ENCODE data around the gene ALCAM. TPM values are rescaled to one million over a fixed set of nuclear protein-coding genes. Genes with fewer than 3 reads are reported as not detected.
A peak's percentile ranks its signal among the peaks of the same experiment; 100 is the strongest.

Gene ALCAM
- total RNA-seq, 1 donor from 2014 or later, result 28.6 TPM

DNA sequence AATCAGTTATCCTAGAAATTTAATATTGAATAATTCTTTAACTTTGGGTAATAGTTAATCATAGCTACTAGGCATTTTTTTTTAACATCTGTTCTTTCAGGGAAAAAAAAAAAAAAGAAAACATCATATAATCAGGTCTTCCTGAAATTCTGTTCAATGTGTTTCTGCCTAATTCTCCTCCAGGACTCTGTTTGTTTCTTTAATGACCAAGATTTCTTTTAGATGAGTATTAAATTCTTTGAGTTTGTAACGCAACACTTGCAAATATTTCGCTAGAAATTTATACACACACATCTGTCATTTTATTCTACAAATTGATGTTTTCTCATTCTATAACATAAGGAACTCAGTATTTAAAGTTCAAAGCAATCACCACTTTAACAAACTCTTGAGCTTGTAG lies 56.7 kb downstream of the ALCAM start:
- TF ChIP-seq, protein P1, sequence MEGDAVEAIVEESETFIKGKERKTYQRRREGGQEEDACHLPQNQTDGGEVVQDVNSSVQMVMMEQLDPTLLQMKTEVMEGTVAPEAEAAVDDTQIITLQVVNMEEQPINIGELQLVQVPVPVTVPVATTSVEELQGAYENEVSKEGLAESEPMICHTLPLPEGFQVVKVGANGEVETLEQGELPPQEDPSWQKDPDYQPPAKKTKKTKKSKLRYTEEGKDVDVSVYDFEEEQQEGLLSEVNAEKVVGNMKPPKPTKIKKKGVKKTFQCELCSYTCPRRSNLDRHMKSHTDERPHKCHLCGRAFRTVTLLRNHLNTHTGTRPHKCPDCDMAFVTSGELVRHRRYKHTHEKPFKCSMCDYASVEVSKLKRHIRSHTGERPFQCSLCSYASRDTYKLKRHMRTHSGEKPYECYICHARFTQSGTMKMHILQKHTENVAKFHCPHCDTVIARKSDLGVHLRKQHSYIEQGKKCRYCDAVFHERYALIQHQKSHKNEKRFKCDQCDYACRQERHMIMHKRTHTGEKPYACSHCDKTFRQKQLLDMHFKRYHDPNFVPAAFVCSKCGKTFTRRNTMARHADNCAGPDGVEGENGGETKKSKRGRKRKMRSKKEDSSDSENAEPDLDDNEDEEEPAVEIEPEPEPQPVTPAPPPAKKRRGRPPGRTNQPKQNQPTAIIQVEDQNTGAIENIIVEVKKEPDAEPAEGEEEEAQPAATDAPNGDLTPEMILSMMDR (IDR thresholded peaks at IDR 0.05; ENCODE audit: unreplicated experiment), result no peak
- Mint-ChIP-seq H3K4me3 (ENCODE audit: low read depth) (no peak overlapping the region), H3K4me1 (ENCODE audit: low read depth) (peaks cover 15% of the 10 kb centered on the region), H3K27me3 (no peaks in the 10 kb centered on the region), H3K27ac (no peak overlapping the region), H3K36me3 (ENCODE audit: insufficient read depth) (no peaks in the 10 kb centered on the region), H3K9me3 (ENCODE audit: low read depth) (no peaks in the 10 kb centered on the region)
- DNase-seq (ENCODE audit: low spot score, unreplicated experiment), result no peak

DNA sequence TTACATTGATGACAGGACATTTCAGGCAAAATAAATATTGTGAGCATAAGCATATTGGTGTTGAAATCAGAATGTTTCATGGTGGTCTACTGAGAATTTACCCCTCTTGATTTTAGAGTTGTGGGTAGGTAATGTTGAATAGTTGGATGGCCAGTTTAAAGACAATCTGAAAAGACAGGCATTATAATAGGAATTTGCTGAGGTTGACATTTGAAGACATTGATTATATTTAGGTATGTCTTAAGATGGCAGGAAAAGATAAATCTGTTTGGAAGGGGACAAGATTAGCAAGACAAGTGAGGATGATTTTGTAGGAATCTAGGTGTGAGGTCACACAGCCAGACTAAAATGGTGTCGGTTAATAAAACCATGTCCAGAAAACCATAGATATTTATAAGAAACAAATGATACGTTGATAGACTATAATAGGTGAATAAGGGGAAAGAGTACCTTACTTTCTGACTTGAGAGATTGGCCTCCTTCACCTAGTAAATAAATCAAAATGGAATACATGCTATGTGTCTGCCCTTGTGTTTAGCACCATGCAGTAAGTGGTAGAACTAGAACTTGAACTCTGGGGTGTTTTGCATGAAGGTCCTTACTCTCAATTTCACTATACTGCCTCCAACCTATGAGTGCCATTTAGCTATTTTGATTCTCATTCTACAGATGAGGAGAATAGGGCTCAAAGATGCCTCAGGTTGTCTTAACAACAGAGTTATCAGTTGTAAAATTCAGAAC lies 57.9 kb downstream of the ALCAM start:
- Mint-ChIP-seq H3K4me3 (ENCODE audit: low read depth) (no peak overlapping the region), H3K9me3 (ENCODE audit: low read depth) (no peaks in the 10 kb centered on the region), H3K27me3 (no peaks in the 10 kb centered on the region), H3K4me1 (ENCODE audit: low read depth) (peaks cover 23% of the 10 kb centered on the region), H3K27ac (no peak overlapping the region), H3K36me3 (ENCODE audit: insufficient read depth) (no peaks in the 10 kb centered on the region)
- no peak for DNase-seq (ENCODE audit: low spot score, unreplicated experiment)
- TF ChIP-seq, protein P1 (IDR thresholded peaks at IDR 0.05; ENCODE audit: unreplicated experiment), result no peak

GRCh38 chr3:105425153-105425502 lies 58.4 kb downstream of the ALCAM start:
- DNase-seq (ENCODE audit: low spot score, unreplicated experiment), result no peak
- Mint-ChIP-seq H3K9me3 (ENCODE audit: low read depth) (no peaks in the 10 kb centered on the region), H3K27ac (no peak overlapping the region), H3K27me3 (no peaks in the 10 kb centered on the region), H3K36me3 (ENCODE audit: insufficient read depth) (no peaks in the 10 kb centered on the region), H3K4me3 (ENCODE audit: low read depth) (no peak overlapping the region), H3K4me1 (ENCODE audit: low read depth) (peaks cover 23% of the 10 kb centered on the region)
- TF ChIP-seq, protein P1 (IDR thresholded peaks at IDR 0.05; ENCODE audit: unreplicated experiment), result no peak

DNA sequence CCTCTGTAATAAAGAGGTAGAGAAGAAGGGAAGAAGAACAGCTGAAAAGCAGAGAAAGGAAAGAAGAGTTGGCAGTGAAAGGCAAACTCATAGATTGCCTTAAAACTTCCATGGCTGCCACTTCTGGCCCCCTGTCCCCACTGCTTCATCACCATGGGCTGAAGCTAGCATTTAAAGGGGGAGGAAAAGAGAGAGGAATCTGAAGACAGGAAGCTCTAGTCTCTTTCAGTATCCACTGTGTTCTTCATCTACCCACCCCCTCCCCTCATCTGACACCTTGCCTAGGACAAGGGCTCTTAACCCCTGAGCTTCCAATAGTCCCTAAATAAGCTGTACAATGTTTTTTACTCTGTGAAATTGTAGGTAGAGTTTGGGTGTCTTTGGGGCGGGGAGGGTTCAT lies 60.6 kb downstream of the ALCAM start:
- H3K27ac Mint-ChIP-seq, result peak overlapping the region; percentile 89
- H3K9me3 Mint-ChIP-seq (ENCODE audit: low read depth), result no peaks in the 10 kb centered on the region
- no peak for DNase-seq (ENCODE audit: low spot score, unreplicated experiment)
- no peak overlapping the region for H3K4me3 Mint-ChIP-seq (ENCODE audit: low read depth)
- H3K36me3 Mint-ChIP-seq (ENCODE audit: insufficient read depth), result no peaks in the 10 kb centered on the region
- H3K27me3 Mint-ChIP-seq, result no peaks in the 10 kb centered on the region
- TF ChIP-seq, protein P1 (IDR thresholded peaks at IDR 0.05; ENCODE audit: unreplicated experiment), result no peak
- peaks cover 18% of the 10 kb centered on the region for H3K4me1 Mint-ChIP-seq (ENCODE audit: low read depth)

DNA sequence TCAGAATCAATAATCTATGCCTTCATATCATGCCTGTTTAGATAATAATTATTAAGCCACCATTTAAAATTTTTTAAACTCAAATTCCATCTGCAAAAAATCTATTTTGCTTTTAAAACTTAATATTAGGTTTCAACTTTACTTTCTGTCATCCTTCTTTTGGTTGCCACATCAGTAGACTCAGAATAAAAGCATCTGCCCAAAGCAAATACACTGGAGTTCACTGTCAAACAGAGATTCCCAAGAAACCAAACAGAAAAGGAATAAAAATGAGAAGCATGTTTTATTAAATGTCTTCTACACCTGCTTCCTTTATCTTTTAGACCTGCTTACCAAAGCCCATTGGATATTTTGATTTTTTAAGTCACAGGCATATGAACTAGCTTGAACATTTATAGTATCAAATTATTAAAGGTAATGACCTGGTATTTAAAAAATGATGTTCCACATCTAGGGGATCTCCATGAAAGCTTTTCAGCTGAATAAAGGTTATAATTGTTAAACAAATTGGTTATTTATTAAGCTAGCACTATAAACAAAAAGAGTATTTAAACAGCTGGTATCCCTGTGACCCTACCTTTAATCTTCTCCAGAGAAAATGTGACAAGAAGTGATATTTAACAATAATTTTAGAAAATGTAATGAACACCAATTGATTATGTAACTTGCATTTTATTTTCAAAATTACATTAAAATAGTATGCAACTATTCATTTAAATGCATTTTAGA lies 62.5 kb downstream of the ALCAM start:
- H3K27ac Mint-ChIP-seq, result no peak overlapping the region

More for the DNA sequence above, 62.5 kb downstream of the ALCAM start:
- TF ChIP-seq, protein P1 (IDR thresholded peaks at IDR 0.05; ENCODE audit: unreplicated experiment), result no peak
- no peak for DNase-seq (ENCODE audit: low spot score, unreplicated experiment)
- H3K27me3 Mint-ChIP-seq, result no peaks in the 10 kb centered on the region
- peaks cover 18% of the 10 kb centered on the region for H3K4me1 Mint-ChIP-seq (ENCODE audit: low read depth)
- no peak overlapping the region for H3K4me3 Mint-ChIP-seq (ENCODE audit: low read depth)
- H3K9me3 Mint-ChIP-seq (ENCODE audit: low read depth), result no peaks in the 10 kb centered on the region
- no peaks in the 10 kb centered on the region for H3K36me3 Mint-ChIP-seq (ENCODE audit: insufficient read depth)
